IPS DF 6.9 (cell line): ENCODE results near the gene TRIM71.

ENCODE experiments used
- DNase-seq: peaks from one replicate; pipeline ENCODE4 v3.0.0-alpha.2; 2013; ENCODE audit warnings: low read depth, low spot score
- H3K27ac ChIP-seq: one replicate; pipeline ENCODE4 v1.5.1; 2013; ENCODE audit warnings: low read length, control low read depth
- H3K27me3 ChIP-seq: 2 replicates; pipeline ENCODE4 v1.6.1; 2013; ENCODE audit warnings: mild to moderate bottlenecking, low read length; ENCODE audit not compliant: control insufficient read depth, insufficient read depth
- H3K36me3 ChIP-seq: 2 replicates; pipeline ENCODE4 v1.6.1; 2013; ENCODE audit warnings: low read length; ENCODE audit not compliant: control insufficient read depth, insufficient read depth
- H3K4me1 ChIP-seq: 2 replicates; pipeline ENCODE4 v1.6.1; 2013; ENCODE audit warnings: low read length; ENCODE audit not compliant: control insufficient read depth, insufficient read depth
- H3K4me3 ChIP-seq: 2 replicates; pipeline ENCODE4 v1.5.1; 2013; ENCODE audit warnings: mild to moderate bottlenecking, low read length
- H3K9me3 ChIP-seq: 2 replicates; pipeline ENCODE4 v1.6.1; 2013; ENCODE audit warnings: low read length, inconsistent platforms; ENCODE audit not compliant: control insufficient read depth, insufficient read depth
- WGBS: extraction: QIAGEN DNeasy Blood & Tissue Kit; methylation state at CpG from one replicate; pipeline ENCODE4 v1.1.7; 2013; ENCODE audit warnings: mixed read lengths, missing lambda C conversion rate; ENCODE audit not compliant: insufficient read length, insufficient coverage; 5-methylcytosine and 5-hydroxymethylcytosine counted together

TRIM71 gene

DNA sequence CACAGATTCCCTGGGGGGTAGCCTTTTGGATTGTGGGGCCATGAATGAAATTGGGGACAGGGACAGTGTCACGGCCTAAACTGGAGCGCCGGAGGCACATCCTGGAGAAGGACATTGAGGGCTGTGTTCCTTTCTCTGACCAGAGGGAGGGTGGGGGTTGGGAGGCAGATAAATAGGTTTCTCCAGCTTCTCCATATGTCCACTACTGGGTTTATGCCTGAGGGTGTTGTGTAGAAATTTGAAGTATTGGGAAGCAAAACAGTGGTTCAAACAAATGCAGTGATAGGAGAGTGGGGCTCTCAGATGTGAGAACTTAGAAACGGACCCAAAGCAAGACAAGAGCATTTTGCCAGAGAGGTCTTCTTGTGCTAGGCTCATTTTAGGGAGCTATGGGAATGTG lies 34.3 kb downstream of the TRIM71 start:
- H3K27ac ChIP-seq = no peak overlapping the region
- no peak overlapping the region for H3K4me3 ChIP-seq
- H3K27me3 ChIP-seq = no peaks in the 10 kb centered on the region
- DNase-seq = no peak
- no peaks in the 10 kb centered on the region for H3K9me3 ChIP-seq
- no CpG with 5 or more reads among the region's 4 CpGs for WGBS
- 0 out of 2 replicates have a peak, but pooled peaks cover 4% of the 10 kb centered on the region for H3K36me3 ChIP-seq
- peaks cover 20% of the 10 kb centered on the region; the same call in 1 of the 2 replicates for H3K4me1 ChIP-seq

DNA sequence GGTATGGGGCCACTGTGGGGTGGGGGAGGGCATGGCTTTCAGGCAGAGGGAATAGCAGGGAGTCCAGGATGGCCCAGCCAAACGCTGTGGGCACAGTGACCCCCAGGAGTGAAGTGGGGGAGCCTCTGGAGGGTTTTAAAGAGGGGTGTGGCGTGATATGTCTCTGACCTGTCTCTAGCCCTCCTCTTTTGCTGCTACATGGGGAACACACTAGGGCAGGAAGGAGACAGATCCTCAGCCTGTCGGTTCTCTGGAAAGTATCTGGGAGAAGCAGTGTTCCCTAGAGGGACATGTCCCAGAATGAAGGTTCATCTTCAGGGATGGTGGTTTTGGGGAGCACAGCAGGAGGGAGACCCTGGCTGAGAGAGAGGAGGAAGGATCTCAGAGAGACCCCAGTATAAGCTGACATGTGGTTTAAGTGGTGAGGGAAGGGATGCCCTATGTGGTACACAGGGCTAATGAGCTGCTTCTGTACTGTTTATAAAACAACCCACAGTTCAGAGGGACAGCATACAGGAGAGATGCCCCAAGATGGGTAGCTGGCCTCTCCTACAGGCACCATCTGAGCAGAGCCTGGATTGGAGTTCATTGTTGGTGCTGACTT lies 37.7 kb downstream of the TRIM71 start:
- Histone ChIP-seq H3K4me3 (no peak overlapping the region), H3K36me3 (peaks cover 4% of the 10 kb centered on the region; the same call in 1 of the 2 replicates), H3K4me1 (peaks cover 21% of the 10 kb centered on the region), H3K27ac (no peak overlapping the region), H3K27me3 (no peaks in the 10 kb centered on the region), H3K9me3 (no peaks in the 10 kb centered on the region)
- no peak for DNase-seq
- no CpG with 5 or more reads among the region's 3 CpGs for WGBS

DNA sequence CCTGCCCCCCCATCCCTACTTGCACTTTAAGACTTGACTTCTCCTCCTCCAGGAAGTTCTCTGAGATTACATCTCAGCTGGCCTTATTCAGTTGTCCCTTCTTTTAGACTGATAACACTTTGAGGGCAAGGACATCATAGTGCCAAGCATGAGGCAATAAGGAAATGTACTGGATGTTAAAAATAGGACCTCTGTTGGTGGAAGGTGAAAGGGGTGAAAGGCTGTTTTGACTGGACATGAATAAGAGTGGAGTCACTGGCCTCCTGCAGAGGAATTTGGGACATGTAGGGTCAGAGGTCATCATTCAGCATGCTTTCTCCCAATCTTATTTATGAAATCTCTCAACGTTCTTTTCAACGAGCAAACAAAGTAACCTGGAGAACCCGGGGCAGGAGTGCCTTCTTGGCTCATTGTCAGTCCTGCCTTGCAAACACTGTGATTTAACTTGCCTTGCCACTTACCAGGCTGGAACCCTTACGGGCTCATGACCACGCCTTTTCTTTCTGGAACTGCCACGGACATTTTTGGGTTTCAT lies 38.6 kb downstream of the TRIM71 start:
- no peak overlapping the region for H3K4me3 ChIP-seq
- H3K27ac ChIP-seq = no peak overlapping the region
- H3K36me3 ChIP-seq = peaks cover 4% of the 10 kb centered on the region; the same call in 1 of the 2 replicates
- no peak for DNase-seq
- no peaks in the 10 kb centered on the region for H3K9me3 ChIP-seq
- peaks cover 22% of the 10 kb centered on the region for H3K4me1 ChIP-seq
- no peaks in the 10 kb centered on the region for H3K27me3 ChIP-seq
- WGBS = no CpG with 5 or more reads among the region's 6 CpGs

DNA sequence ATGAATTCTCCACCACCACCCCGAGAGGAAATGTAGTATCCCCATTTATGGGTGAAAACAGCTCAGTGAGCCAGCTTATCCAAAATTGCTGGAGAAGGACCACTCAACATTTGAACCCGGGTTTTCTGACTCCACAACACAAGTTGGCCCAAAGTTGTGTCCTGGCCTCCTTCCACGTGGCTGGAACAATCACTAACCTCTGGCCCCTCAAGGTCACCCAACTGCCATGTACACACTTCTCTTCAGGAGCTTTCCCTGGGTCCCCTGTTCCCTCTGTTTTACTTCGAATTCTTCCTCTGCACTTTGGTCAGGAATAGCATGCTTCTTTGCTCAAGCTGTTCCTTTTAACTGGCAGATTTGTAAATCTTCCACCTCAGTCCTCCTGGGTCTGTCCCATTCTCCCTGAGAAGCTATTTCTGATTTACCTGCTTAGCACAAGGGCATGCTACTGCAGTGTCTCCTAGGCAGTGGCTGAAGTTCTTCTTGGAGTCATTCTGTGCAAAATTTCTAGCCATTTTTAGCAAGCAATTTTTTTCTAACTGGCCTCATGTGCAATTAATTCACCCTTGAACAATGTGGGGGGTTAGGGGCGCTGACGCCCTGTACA lies 39.2 kb downstream of the TRIM71 start:
- WGBS = no CpG with 5 or more reads among the region's 6 CpGs
- no peak for DNase-seq
- Histone ChIP-seq H3K36me3 (peaks cover 4% of the 10 kb centered on the region; the same call in 1 of the 2 replicates), H3K4me3 (no peak overlapping the region), H3K9me3 (no peaks in the 10 kb centered on the region), H3K27me3 (no peaks in the 10 kb centered on the region), H3K4me1 (peaks cover 23% of the 10 kb centered on the region), H3K27ac (no peak overlapping the region)

DNA sequence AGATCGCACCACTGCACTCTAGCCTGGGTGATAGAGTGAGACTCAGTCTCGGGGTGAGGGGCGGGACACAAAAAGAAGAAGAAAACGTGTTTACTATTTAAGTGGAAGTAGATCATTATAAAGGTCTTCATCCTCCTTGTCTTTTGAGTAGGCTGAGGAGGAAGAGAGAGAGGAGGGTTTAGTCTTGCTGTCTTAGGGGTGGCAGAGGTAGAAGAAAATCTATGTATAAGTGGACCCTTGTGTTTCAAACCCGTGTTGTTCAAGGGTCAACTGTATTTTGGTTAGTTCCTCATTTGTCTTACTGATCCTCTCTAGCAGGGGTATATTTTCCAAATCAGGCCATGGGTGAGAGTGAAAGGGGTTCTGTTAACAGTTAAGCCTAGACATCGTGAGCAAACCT lies 40.1 kb downstream of the TRIM71 start:
- H3K4me1 ChIP-seq = peaks cover 23% of the 10 kb centered on the region
- H3K36me3 ChIP-seq = peaks cover 4% of the 10 kb centered on the region; the same call in 1 of the 2 replicates
- no peak overlapping the region for H3K27ac ChIP-seq
- H3K9me3 ChIP-seq = no peaks in the 10 kb centered on the region
- H3K27me3 ChIP-seq = no peaks in the 10 kb centered on the region
- no peak for DNase-seq
- WGBS = no CpG with 5 or more reads among the region's 6 CpGs
- no peak overlapping the region for H3K4me3 ChIP-seq

DNA sequence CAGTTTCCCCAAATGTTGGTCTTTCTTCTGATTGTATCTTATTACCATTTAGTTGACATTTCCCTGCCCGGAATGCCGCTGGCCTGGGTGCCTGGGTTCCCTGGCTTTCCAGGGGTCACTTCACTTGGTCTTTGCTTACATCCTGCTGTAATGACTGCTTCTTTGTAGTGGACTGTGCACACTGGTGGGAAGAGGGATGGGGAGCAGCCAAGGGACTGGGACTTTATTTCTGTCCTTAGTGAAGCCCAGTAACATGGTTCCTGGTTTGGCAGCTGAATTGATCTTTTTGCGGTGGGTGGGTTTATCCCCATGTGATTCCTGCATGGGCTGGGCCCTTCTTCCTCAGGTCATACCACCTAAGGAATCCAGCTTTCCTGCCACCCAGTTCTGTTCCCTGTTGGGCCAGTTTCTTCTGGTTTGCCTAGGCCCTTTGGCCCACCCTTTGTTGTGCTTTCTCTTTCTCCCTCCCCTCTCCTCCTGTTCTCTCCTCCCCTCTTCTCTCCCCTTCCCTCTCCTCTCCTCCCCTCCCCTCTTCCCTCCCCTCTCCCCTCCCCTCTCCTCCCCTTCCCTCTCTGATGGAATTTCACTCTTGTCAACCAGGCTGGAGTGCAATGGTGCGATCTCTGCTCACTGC lies 41.9 kb downstream of the TRIM71 start:
- H3K4me3 ChIP-seq = no peak overlapping the region
- DNase-seq = no peak
- no peaks in the 10 kb centered on the region for H3K27me3 ChIP-seq
- H3K27ac ChIP-seq = no peak overlapping the region
- H3K4me1 ChIP-seq = peaks cover 27% of the 10 kb centered on the region
- peaks cover 4% of the 10 kb centered on the region; the same call in 1 of the 2 replicates for H3K36me3 ChIP-seq
- H3K9me3 ChIP-seq = no peaks in the 10 kb centered on the region
- WGBS = no CpG with 5 or more reads among the region's 4 CpGs

DNA sequence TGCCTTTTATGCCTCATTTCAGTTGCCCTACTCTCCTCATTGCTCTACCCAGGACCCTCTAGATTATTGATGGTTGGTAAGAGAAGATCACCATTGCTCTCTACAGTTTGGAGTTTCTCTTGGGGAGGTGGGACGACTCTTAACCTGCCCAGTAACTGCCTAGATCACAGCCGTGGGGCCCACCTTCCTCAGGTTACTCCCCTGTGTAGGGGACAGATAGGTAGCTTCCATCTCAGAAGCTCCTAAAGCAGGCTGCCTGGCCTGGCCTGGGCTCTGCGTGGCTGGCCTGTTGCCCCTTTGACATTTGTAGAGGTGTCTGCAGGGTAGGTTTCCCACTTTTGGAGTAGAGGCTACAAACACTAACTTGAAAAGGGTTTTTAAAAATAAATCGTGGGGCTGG lies 42.7 kb downstream of the TRIM71 start:
- Histone ChIP-seq H3K9me3 (no peaks in the 10 kb centered on the region), H3K27ac (no peak overlapping the region), H3K4me3 (no peak overlapping the region), H3K4me1 (peaks cover 25% of the 10 kb centered on the region), H3K27me3 (no peaks in the 10 kb centered on the region), H3K36me3 (peaks cover 4% of the 10 kb centered on the region; the same call in 1 of the 2 replicates)
- DNase-seq = no peak
- no CpG with 5 or more reads among the region's 4 CpGs for WGBS

DNA sequence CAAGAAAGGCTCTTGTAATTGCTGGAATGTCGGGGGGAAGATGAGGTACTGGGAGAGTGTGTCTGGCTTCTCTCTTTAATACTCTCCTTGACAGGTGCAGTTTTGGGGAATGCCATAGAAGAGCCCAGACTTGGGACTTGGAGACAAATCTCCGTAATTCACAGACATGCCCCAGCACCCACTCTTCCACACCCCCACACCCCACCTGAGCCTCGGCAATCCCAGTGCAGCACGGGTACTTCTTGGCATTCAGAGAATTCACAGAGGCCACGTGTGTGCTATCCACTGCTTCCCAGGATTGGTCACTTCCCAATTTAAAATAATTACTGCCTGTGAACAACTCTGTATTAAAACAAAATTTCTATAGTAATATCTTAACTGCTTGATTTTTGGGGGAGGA lies 43.9 kb downstream of the TRIM71 start:
- no CpG with 5 or more reads among the region's 5 CpGs for WGBS

DNA sequence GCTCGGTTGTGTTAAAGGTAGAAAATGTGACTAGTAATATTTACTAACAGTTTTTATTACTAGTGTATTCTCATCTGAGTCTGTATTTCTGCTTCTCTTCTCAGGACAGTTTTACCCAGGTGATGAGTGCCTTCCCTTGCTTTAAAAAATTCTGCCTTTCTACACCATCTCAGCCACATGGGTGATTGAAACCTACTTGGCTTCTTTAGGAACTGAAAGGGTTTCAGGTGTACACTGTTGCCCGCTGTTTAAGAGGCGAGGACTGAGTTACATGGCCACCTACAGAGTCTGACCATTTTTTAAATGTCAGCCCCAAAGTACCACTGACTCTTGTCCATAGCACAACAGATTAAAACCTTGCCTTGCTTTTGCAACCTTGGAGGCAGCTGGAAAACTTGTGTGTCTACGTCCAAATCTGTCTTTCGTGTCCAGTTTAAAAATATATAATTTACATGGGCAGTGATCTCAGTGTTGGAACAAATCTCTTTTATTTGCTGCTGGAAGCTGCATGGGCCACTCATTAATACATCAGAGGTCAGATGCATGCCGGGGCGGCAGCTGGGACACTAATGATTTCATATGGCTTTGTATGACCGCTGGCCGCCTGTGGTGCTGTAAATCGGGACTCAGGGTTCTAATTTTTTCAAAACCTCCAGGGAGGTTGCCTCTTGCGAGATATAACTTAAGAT lies 44.6 kb downstream of the TRIM71 start:
- H3K36me3 ChIP-seq = no peaks in the 10 kb centered on the region; the same call in 1 of the 2 replicates
- no peaks in the 10 kb centered on the region for H3K9me3 ChIP-seq
- no peak overlapping the region for H3K4me3 ChIP-seq
- WGBS = no CpG with 5 or more reads among the region's 11 CpGs
- H3K27me3 ChIP-seq = no peaks in the 10 kb centered on the region
- DNase-seq = no peak
- H3K4me1 ChIP-seq = peaks cover 22% of the 10 kb centered on the region
- H3K27ac ChIP-seq = no peak overlapping the region

More for the DNA sequence above, 43.9 kb downstream of the TRIM71 start:
- peaks cover 23% of the 10 kb centered on the region for H3K4me1 ChIP-seq
- no peak overlapping the region for H3K4me3 ChIP-seq
- no peak for DNase-seq
- H3K9me3 ChIP-seq = no peaks in the 10 kb centered on the region
- no peaks in the 10 kb centered on the region for H3K27me3 ChIP-seq
- no peak overlapping the region for H3K27ac ChIP-seq
- H3K36me3 ChIP-seq = peaks cover 4% of the 10 kb centered on the region; the same call in 1 of the 2 replicates

DNA sequence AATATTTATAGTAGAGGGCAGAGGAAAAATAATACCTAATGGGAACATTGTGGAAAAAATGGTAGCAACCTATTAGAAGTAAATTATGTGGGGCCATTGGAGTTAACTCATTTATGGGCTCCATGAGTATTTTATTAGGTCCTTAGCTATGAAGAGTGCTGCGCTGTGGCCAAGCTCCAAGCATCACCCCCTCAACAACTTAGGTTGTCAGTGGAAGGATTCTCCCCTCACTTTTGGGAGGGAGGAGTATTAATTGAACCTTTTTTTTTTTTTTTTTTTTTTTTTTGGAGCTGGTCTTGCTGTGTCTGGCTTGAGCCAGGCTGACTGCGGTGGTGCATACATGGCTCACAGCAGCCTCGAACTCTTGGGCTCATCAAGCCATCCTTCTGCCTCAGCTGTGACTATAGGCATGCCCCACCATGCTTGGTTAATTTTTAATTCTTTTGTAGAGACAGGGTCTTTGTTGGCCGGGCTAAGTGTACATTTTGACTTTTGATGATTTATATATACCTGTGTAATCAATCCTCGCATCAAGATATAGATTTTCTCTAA lies 45.2 kb downstream of the TRIM71 start:
- H3K27ac ChIP-seq = no peak overlapping the region
- WGBS = no CpG with 5 or more reads among the region's 5 CpGs
- H3K36me3 ChIP-seq = no peaks in the 10 kb centered on the region; the same call in 1 of the 2 replicates
- H3K4me3 ChIP-seq = no peak overlapping the region
- H3K4me1 ChIP-seq = peaks cover 26% of the 10 kb centered on the region
- no peaks in the 10 kb centered on the region for H3K9me3 ChIP-seq
- DNase-seq = no peak
- no peaks in the 10 kb centered on the region for H3K27me3 ChIP-seq
